PC-9 (cell line): ENCODE results near the gene SBDS.

Experiments
- CTCF ChIP-seq: fragments of 200-600 bp; sonication (generic); conservative IDR thresholded peaks from 2 replicates; pipeline ENCODE4 v1.6.1; 2017; ENCODE audit warnings: mixed run types, antibody characterized with exemption, mild to moderate bottlenecking, moderate library complexity
- EZH2 ChIP-seq: fragments of 200-600 bp; sonication (generic); IDR thresholded peaks from 2 replicates; pipeline ENCODE4 v1.8.0; 2017; ENCODE audit warnings: antibody characterized with exemption, low read depth

- TF ChIP-seq CTCF (no peak), EZH2 (no peak)
These were observed 37.9 kb upstream of the SBDS start for GRCh38 chr7:67033251-67033650.
